Caco-2 (cell line): ENCODE data around the gene DTL. TPM values are rescaled to one million over a fixed set of nuclear protein-coding genes. Genes with fewer than 3 reads are reported as not detected.

ENCODE experiments used
- BruUV-seq: library from RNA; stranded (reverse); fragments of 400-500 nt; replicated peaks from 2 replicates; lab custom pipeline; 2021; lab: Mats Ljungman, UMichigan
- CTCF ChIA-PET: fragments of 300-600 bp; sonication (Branson Sonifier 250); formaldehyde crosslinking; loops from one replicate; lab custom pipeline; 2022; ENCODE audit warnings: antibody characterized with exemption; lab: Charles Lee
- POLR2A ChIA-PET: fragments of 300-600 bp; sonication (Branson Sonifier 250); formaldehyde crosslinking; loops from one replicate; lab custom pipeline; 2022; ENCODE audit warnings: antibody characterized with exemption; lab: Charles Lee
- DNase-seq, 2 experiments: peaks; one replicate each; pipeline versions ENCODE4 v3.0.0 to v3.0.0-alpha.2; 2020 to 2022
- H3K27me3 ChIP-seq: replicated peaks from 2 replicates; pipeline ENCODE4 v1.6.0; 2011; ENCODE audit warnings: low read length; ENCODE audit not compliant: control insufficient read depth, insufficient read depth
- H3K36me3 ChIP-seq: 2 replicates; pipeline ENCODE4 v1.5.1; 2011; ENCODE audit warnings: low read length; ENCODE audit not compliant: control insufficient read depth, insufficient read depth
- H3K4me1 ChIP-seq: fragments of 250-450 bp; sonication (Bioruptor Pico); 2 replicates; pipeline ENCODE4 v1.5.1; 2020; ENCODE audit warnings: mild to moderate bottlenecking
- H3K4me3 ChIP-seq: 2 replicates; pipeline ENCODE4 v1.5.1; 2011; ENCODE audit warnings: low read depth, mild to moderate bottlenecking, control low read depth, low read length
- H3K9me3 ChIP-seq: fragments of 250-450 bp; sonication (Bioruptor Pico); 2 replicates; pipeline ENCODE4 v1.5.1; 2020; ENCODE audit warnings: mild to moderate bottlenecking, moderate library complexity
- H3K27ac Mint-ChIP-seq: one replicate; pipeline ENCODE4 v1.8.0; 2022; ENCODE audit warnings: mixed read lengths; ENCODE audit not compliant: unreplicated experiment
- H3K27me3 Mint-ChIP-seq: one replicate; pipeline ENCODE4 v1.8.0; 2022; ENCODE audit warnings: mixed read lengths; ENCODE audit not compliant: insufficient read depth, unreplicated experiment
- H3K36me3 Mint-ChIP-seq: one replicate; pipeline ENCODE4 v1.8.0; 2022; ENCODE audit warnings: mild to moderate bottlenecking, mixed read lengths; ENCODE audit not compliant: insufficient read depth, unreplicated experiment
- H3K4me1 Mint-ChIP-seq: one replicate; pipeline ENCODE4 v1.8.0; 2022; ENCODE audit warnings: low read depth, mixed read lengths; ENCODE audit not compliant: unreplicated experiment
- H3K4me3 Mint-ChIP-seq: one replicate; pipeline ENCODE4 v1.8.0; 2022; ENCODE audit warnings: mild to moderate bottlenecking, moderate library complexity, mixed read lengths; ENCODE audit not compliant: unreplicated experiment
- H3K9me3 Mint-ChIP-seq: one replicate; pipeline ENCODE4 v1.8.0; 2022; ENCODE audit warnings: mixed read lengths; ENCODE audit not compliant: unreplicated experiment
- CTCF ChIP-seq, 2 experiments: fragments of 200-600 bp in 1 of 2; IDR thresholded peaks; 1 replicate in 1 of 2; 2 replicates in 1 of 2; pipeline versions ENCODE4 v1.5.1 to v1.8.0; 2011 to 2022; ENCODE audit warnings: antibody characterized with exemption in 1 of 2, control low read depth in 1 of 2, inconsistent platforms in 1 of 2, low read depth in 1 of 2, low read length in 1 of 2, mild to moderate bottlenecking in 1 of 2, moderate library complexity in 1 of 2; ENCODE audit not compliant: insufficient read depth in 1 of 2, severe bottlenecking in 1 of 2, unreplicated experiment in 1 of 2
- intact Hi-C: fragments of 100-400 bp; cut with micrococcal nuclease; formaldehyde crosslinking; loops from one replicate; pipeline ENCODE4 v1.10.0; 2022; ENCODE audit not compliant: unreplicated experiment
- total RNA-seq: library from RNA; stranded (reverse); gene quantifications from 2 replicates; pipeline ENCODE4 v1.2.3, GENCODE V29; 2022

The DTL gene
- total RNA-seq, 1 experiment from 2014 or later = 20.3 TPM

GRCh38 chr1:212034516-212035122 is 929 bp upstream of the DTL start:
- H3K27ac Mint-ChIP-seq = peak overlapping the region; percentile 96
- H3K36me3 Mint-ChIP-seq = peaks cover 27% of the 10 kb centered on the region
- BruUV-seq = no TSS peak
- no peaks in the 10 kb centered on the region for H3K4me1 ChIP-seq
- H3K27me3 Mint-ChIP-seq = no peaks in the 10 kb centered on the region
- no peak for DNase-seq
- no peaks in the 10 kb centered on the region for H3K36me3 ChIP-seq
- H3K9me3 Mint-ChIP-seq = no peaks in the 10 kb centered on the region
- POLR2A ChIA-PET = interaction anchor here (0.5 to 1.7 kb wide), 4 partner anchors 19 to 359 kb away, joined by 4 to 15 read pairs (median 10); partner anchors contain the start of gene NEK2
- H3K4me3 ChIP-seq = peak overlapping the region; percentile 39
- intact Hi-C loops = loop anchor here (1.0 to 10.0 kb wide), 5 partner anchors 22 to 359 kb away; partner anchors contain the start of genes LPGAT1 and NEK2
- no peaks in the 10 kb centered on the region for H3K27me3 ChIP-seq
- no peak for TF ChIP-seq CTCF (IDR thresholded peaks at IDR 0.05; ENCODE audit: insufficient read depth in 1 of 2, low read depth in 1 of 2, low read length in 1 of 2, severe bottlenecking in 1 of 2, unreplicated experiment in 1 of 2)
- H3K9me3 ChIP-seq = no peaks in the 10 kb centered on the region
- peaks cover 35% of the 10 kb centered on the region for H3K4me1 Mint-ChIP-seq
- CTCF ChIA-PET = interaction anchor here (0.6 to 3.5 kb wide), 29 partner anchors 10 to 454 kb away, joined by 3 to 109 read pairs (median 5); partner anchors contain the start of gene NEK2
- peak overlapping the region; percentile 96 for H3K4me3 Mint-ChIP-seq

GRCh38 chr1:212035835-212036605 is 472 bp downstream of the DTL start:
- Histone ChIP-seq H3K9me3 (no peaks in the 10 kb centered on the region), H3K36me3 (no peaks in the 10 kb centered on the region), H3K27me3 (no peaks in the 10 kb centered on the region), H3K4me1 (peaks cover 4% of the 10 kb centered on the region; the same call in 1 of the 2 replicates), H3K4me3 (peak overlapping the region; percentile 85)
- H3K4me1 Mint-ChIP-seq = peaks cover 37% of the 10 kb centered on the region
- H3K9me3 Mint-ChIP-seq = no peaks in the 10 kb centered on the region
- peak overlapping the region; percentile 96 for H3K4me3 Mint-ChIP-seq
- intact Hi-C loops = loop anchor here (1.0 to 10.0 kb wide), 5 partner anchors 24 to 361 kb away; partner anchors contain the start of genes LPGAT1 and NEK2
- no peak for DNase-seq
- CTCF ChIA-PET = interaction anchor here (0.6 to 3.5 kb wide), 38 partner anchors 9 to 1662 kb away, joined by 3 to 109 read pairs (median 4); partner anchors contain the start of gene NEK2
- TF ChIP-seq CTCF (IDR thresholded peaks at IDR 0.05; ENCODE audit: insufficient read depth in 1 of 2, low read depth in 1 of 2, low read length in 1 of 2, severe bottlenecking in 1 of 2, unreplicated experiment in 1 of 2) = no peak
- POLR2A ChIA-PET = interaction anchor here (0.5 to 1.7 kb wide), 10 partner anchors 10 to 757 kb away, joined by 3 to 15 read pairs (median 7); partner anchors contain the start of gene NEK2
- H3K27me3 Mint-ChIP-seq = no peaks in the 10 kb centered on the region
- H3K27ac Mint-ChIP-seq = peak overlapping the region; percentile 96
- peaks cover 27% of the 10 kb centered on the region for H3K36me3 Mint-ChIP-seq
- TSS peak; percentile 52 for BruUV-seq

GRCh38 chr1:212037900-212038299 is 2.4 kb downstream of the DTL start:
- peaks cover 4% of the 10 kb centered on the region; the same call in 1 of the 2 replicates for H3K4me1 ChIP-seq
- no peaks in the 10 kb centered on the region for H3K27me3 Mint-ChIP-seq
- no peak overlapping the region for H3K4me3 Mint-ChIP-seq
- H3K4me3 ChIP-seq = no peak overlapping the region
- H3K4me1 Mint-ChIP-seq = peaks cover 26% of the 10 kb centered on the region
- no peak for TF ChIP-seq CTCF (IDR thresholded peaks at IDR 0.05; ENCODE audit: insufficient read depth in 1 of 2, low read depth in 1 of 2, low read length in 1 of 2, severe bottlenecking in 1 of 2, unreplicated experiment in 1 of 2)
- intact Hi-C loops = loop anchor here (10.0 kb wide), 1 partner anchor 203 kb away; the partner anchor contains the start of gene LPGAT1
- peaks cover 17% of the 10 kb centered on the region for H3K36me3 Mint-ChIP-seq
- no peak overlapping the region for H3K27ac Mint-ChIP-seq
- BruUV-seq = no TSS peak
- no peak for DNase-seq
- ChIA-PET CTCF (no interaction called here), POLR2A (no interaction called here)
- no peaks in the 10 kb centered on the region for H3K9me3 Mint-ChIP-seq
- no peaks in the 10 kb centered on the region for H3K9me3 ChIP-seq
- H3K36me3 ChIP-seq = no peaks in the 10 kb centered on the region
- H3K27me3 ChIP-seq = no peaks in the 10 kb centered on the region
